ENCODE data around the gene TESK1.

The TESK1 gene

GRCh38 chr9:35646153-35646532 lies 41.1 kb downstream of the TESK1 start:
- DNase-seq = peak in 6 of 56 donors; percentile 34 to 62 (median 38)

GRCh38 chr9:35646533-35647265 lies 41.6 kb downstream of the TESK1 start:
- DNase-seq = peak in 55 of 56 donors; percentile 41 to 94 (median 82)

GRCh38 chr9:35649431-35650340 lies 44.6 kb downstream of the TESK1 start:
- DNase-seq = peak in 7 of 56 donors; percentile 12 to 39 (median 19)

GRCh38 chr9:35650341-35651158 lies 45.5 kb downstream of the TESK1 start, which contains the start of gene SIT1:
TSS of gene SIT1 (minus strand) at chr9:35650931. CDS start at chr9:35650853, 78 bp downstream.
- DNase-seq = no peak

- DNase-seq = no peak
Observed at GRCh38 chr9:35651956-35652828, 47.1 kb downstream of the TESK1 start.

GRCh38 chr9:35652829-35653209 lies 47.8 kb downstream of the TESK1 start:
- no peak for DNase-seq

GRCh38 chr9:35653611-35654010 lies 48.5 kb downstream of the TESK1 start:
- no peak for DNase-seq

- no peak for DNase-seq
Observed at GRCh38 chr9:35656348-35656747, 51.3 kb downstream of the TESK1 start.

- DNase-seq = peak in 4 of 56 donors; percentile 49 to 58 (median 54)
Observed at GRCh38 chr9:35656831-35657545, 51.9 kb downstream of the TESK1 start.

- DNase-seq = peak; percentile 62 to 100 (median 94)
Observed at GRCh38 chr9:35657546-35658136, 52.6 kb downstream of the TESK1 start, which contains the start of gene RMRP. TSS of gene RMRP (minus strand) at chr9:35658019.

GRCh38 chr9:35658137-35658967 lies 53.3 kb downstream of the TESK1 start, which contains the start of gene CCDC107:
TSS of gene CCDC107 (plus strand) at chr9:35658292. CDS start at chr9:35658380, 88 bp downstream.
- DNase-seq = peak in 54 of 56 donors; percentile 32 to 91 (median 78)

GRCh38 chr9:35658968-35659220 lies 53.8 kb downstream of the TESK1 start:
- peak in 7 of 56 donors; percentile 10 to 39 (median 22) for DNase-seq

- no peak for DNase-seq
Observed at GRCh38 chr9:35659340-35659739, 54.3 kb downstream of the TESK1 start.

Data from nucleus accumbens (tissue), 56 donors.